Measurements from ENCODE around the gene CFAP74.

CFAP74 gene, protein sequence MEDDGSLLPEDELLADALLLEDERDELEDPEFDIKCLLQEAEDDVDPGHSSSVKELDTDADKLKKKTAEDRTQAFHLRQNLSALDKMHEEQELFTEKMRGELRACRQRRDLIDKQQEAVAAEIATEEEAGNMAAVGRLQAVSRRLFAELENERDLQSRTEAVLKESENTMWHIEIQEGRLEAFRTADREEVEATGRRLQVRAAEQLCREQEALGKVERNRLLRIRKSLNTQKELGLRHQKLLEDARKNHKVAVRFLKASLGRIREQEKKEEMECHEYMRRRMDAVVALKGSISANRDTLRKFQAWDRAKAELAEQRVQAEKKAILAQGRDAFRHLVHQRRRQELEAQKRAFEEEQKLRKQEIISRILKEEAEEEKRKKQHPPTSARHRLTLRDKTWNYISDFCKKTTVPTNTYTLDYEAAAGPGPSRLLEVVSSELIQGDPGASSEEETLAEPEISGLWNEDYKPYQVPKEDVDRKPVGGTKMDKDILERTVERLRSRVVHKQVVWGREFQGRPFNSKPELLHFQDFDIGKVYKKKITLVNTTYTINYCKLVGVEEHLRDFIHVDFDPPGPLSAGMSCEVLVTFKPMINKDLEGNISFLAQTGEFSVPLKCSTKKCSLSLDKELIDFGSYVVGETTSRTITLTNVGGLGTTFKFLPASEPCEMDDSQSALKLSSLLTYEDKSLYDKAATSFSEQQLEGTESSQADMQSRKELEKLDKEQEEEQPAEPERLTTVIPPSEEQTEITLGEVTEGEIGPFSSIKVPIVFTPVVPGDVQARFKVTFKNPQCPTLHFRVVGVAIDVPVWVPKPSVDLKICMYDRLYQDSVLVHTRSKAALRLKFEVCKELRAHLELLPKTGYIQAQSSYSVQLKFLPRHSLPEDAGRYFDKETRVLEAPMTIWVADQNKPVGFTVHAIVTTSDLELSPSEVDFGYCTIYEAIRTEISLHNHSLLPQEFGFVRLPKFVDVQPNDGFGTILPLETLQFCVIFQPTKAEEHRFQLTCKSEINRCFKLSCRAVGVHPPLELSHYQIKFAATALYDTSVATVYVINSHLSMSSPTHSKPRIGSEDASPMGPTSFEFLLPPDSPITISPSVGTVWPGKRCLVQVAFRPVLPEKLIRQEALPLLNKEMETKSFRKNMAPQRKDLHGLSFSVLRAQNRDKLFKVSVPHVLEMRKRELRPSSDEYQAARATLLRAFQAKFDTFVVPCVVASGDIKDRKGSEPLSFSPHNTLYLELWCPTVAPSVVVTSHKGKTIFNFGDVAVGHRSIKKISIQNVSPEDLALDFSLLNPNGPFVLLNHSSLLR (N-terminal part only)

GRCh38 chr1:2003541-2004131 lies at the start of gene CFAP74:
Gene CFAP74 (minus strand): TSS chr1:2003786. CDS start chr1:1990956, 12,830 bp downstream.
- Histone ChIP-seq H3K9me3 (ENCODE audit: insufficient read depth, low read depth, low read length) (no peaks in the 10 kb centered on the region), H3F3A (ENCODE audit: low read depth) (no peaks in the 10 kb centered on the region), H2AFZ (ENCODE audit: low read length) (no peak within 1 kb of the TSS), H3K9ac (ENCODE audit: low read depth, low read length, poor library complexity, severe bottlenecking) (no peak within 1 kb of the TSS), H3K9me2 (replicated peaks; ENCODE audit: low read depth, low read length) (no peaks in the 10 kb centered on the region), H3K4me2 (ENCODE audit: low read depth, low read length, poor library complexity, severe bottlenecking) (no peak within 1 kb of the TSS), H3K79me2 (ENCODE audit: insufficient read depth, low read length) (no peaks in the 10 kb centered on the region), H3K4me1 (ENCODE audit: insufficient read depth, low read length, poor library complexity, severe bottlenecking) (no peaks in the 10 kb centered on the region), H3K27me3 (ENCODE audit: insufficient read depth, low read length, poor library complexity, severe bottlenecking) (no peaks in the 10 kb centered on the region), H3K36me3 (ENCODE audit: insufficient read depth, low read length) (no peaks in the 10 kb centered on the region), H3K4me3 (ENCODE audit: low read length, poor library complexity, severe bottlenecking) (no peak within 1 kb of the TSS), H4K20me1 (ENCODE audit: insufficient read depth, low read length, poor library complexity, severe bottlenecking) (no peaks in the 10 kb centered on the region)
- TF ChIP-seq CTCF (conservative IDR thresholded peaks at IDR 0.05; ENCODE audit: low read length), result no peak
- TF ChIP-seq EZH2phosphoT487 (IDR thresholded peaks at IDR 0.05; ENCODE audit: borderline replicate concordance), result no peak

GRCh38 chr1:2053217-2053616 lies 49.6 kb upstream of the CFAP74 start:
- Histone ChIP-seq H3K9me2 (replicated peaks; ENCODE audit: low read depth, low read length) (no peaks in the 10 kb centered on the region), H3K4me2 (ENCODE audit: low read depth, low read length, poor library complexity, severe bottlenecking) (no peak overlapping the region), H2AFZ (ENCODE audit: low read length) (no peak overlapping the region), H3F3A (ENCODE audit: low read depth) (no peaks in the 10 kb centered on the region), H4K20me1 (ENCODE audit: insufficient read depth, low read length, poor library complexity, severe bottlenecking) (no peaks in the 10 kb centered on the region), H3K27me3 (ENCODE audit: insufficient read depth, low read length, poor library complexity, severe bottlenecking) (no peaks in the 10 kb centered on the region), H3K9ac (ENCODE audit: low read depth, low read length, poor library complexity, severe bottlenecking) (no peak overlapping the region), H3K36me3 (ENCODE audit: insufficient read depth, low read length) (no peaks in the 10 kb centered on the region), H3K4me3 (ENCODE audit: low read length, poor library complexity, severe bottlenecking) (no peak overlapping the region), H3K79me2 (ENCODE audit: insufficient read depth, low read length) (no peaks in the 10 kb centered on the region), H3K4me1 (ENCODE audit: insufficient read depth, low read length, poor library complexity, severe bottlenecking) (no peaks in the 10 kb centered on the region), H3K9me3 (ENCODE audit: insufficient read depth, low read depth, low read length) (no peaks in the 10 kb centered on the region)
- TF ChIP-seq EZH2phosphoT487 (IDR thresholded peaks at IDR 0.05; ENCODE audit: borderline replicate concordance) (no peak), CTCF (conservative IDR thresholded peaks at IDR 0.05; ENCODE audit: low read length) (no peak)

DNA sequence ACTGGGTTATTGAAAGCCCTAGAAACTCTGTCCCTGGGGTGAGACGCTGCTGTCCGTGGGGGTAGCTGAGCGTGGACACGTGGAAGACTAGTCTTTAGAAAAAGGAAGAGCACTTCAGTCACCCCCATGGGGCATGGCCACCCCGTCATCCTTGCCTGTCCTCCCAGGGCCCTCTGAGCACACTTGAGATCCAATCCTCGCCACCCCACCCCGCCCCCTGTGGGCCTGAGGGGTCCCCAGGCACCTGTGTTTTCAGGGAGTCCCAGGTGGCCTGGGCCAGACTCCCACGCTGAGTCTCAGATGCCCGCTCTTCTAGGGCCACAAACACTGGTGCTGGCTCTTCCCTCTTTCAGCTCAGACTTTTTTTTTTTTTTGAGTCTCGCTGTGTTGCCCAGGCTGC lies 49.2 kb upstream of the CFAP74 start:
- no peaks in the 10 kb centered on the region for H3K4me1 ChIP-seq (ENCODE audit: insufficient read depth, low read length, poor library complexity, severe bottlenecking)
- TF ChIP-seq CTCF (conservative IDR thresholded peaks at IDR 0.05; ENCODE audit: low read length), result no peak
- no peak for TF ChIP-seq EZH2phosphoT487 (IDR thresholded peaks at IDR 0.05; ENCODE audit: borderline replicate concordance)

More for the DNA sequence above, 49.2 kb upstream of the CFAP74 start:
- Histone ChIP-seq H3K27me3 (ENCODE audit: insufficient read depth, low read length, poor library complexity, severe bottlenecking) (no peaks in the 10 kb centered on the region), H3K36me3 (ENCODE audit: insufficient read depth, low read length) (no peaks in the 10 kb centered on the region), H3K9ac (ENCODE audit: low read depth, low read length, poor library complexity, severe bottlenecking) (no peak overlapping the region), H3K9me2 (replicated peaks; ENCODE audit: low read depth, low read length) (no peaks in the 10 kb centered on the region), H3K79me2 (ENCODE audit: insufficient read depth, low read length) (no peaks in the 10 kb centered on the region), H3F3A (ENCODE audit: low read depth) (no peaks in the 10 kb centered on the region), H4K20me1 (ENCODE audit: insufficient read depth, low read length, poor library complexity, severe bottlenecking) (no peaks in the 10 kb centered on the region), H2AFZ (ENCODE audit: low read length) (no peak overlapping the region), H3K4me3 (ENCODE audit: low read length, poor library complexity, severe bottlenecking) (no peak overlapping the region), H3K9me3 (ENCODE audit: insufficient read depth, low read depth, low read length) (no peaks in the 10 kb centered on the region), H3K4me2 (ENCODE audit: low read depth, low read length, poor library complexity, severe bottlenecking) (no peak overlapping the region)
